IMR-90 (cell line): ENCODE measurements around the gene RAB36. TPM values are rescaled to one million over a fixed set of nuclear protein-coding genes. Genes with fewer than 3 reads are reported as not detected.

Experiments
- ATAC-seq: fragments of 200-7000 bp; cut with Tn5 transposase; 2 replicates; pipeline ENCODE4 v1.9.1; 2020; ENCODE audit warnings: low read depth, mild to moderate bottlenecking, moderate library complexity
- BruUV-seq: library from RNA; stranded (reverse); fragments of 400-500 nt; replicated peaks from 2 replicates; lab custom pipeline; 2021; lab: Mats Ljungman, UMichigan
- CTCF ChIA-PET: fragments of 300-600 bp; formaldehyde crosslinking; extraction: SDS; loops from one replicate; lab custom pipeline; 2021; ENCODE audit warnings: antibody characterized with exemption; lab: Yijun Ruan, JAX
- POLR2A ChIA-PET: fragments of 300-600 bp; sonication (Branson Sonifier 250); formaldehyde crosslinking; loops from one replicate; lab custom pipeline; 2022; ENCODE audit warnings: antibody characterized with exemption; ENCODE audit not compliant: unreplicated experiment; lab: Charles Lee
- DNase-seq: peaks from one replicate; pipeline ENCODE4 v3.0.0; 2013
- H2AFZ ChIP-seq: replicated peaks from 2 replicates; pipeline ENCODE3; 2013; ENCODE audit warnings: low read length, mild to moderate bottlenecking; ENCODE audit not compliant: poor library complexity
- H2AK5ac ChIP-seq: 2 replicates; pipeline ENCODE4 v1.6.1; 2013; ENCODE audit warnings: low read depth, low read length, inconsistent platforms
- H2AK9ac ChIP-seq: replicated peaks from 2 replicates; pipeline ENCODE3; 2013; ENCODE audit warnings: mild to moderate bottlenecking, low read depth, low read length, moderate library complexity; ENCODE audit not compliant: poor library complexity
- H2BK120ac ChIP-seq: 2 replicates; pipeline ENCODE4 v1.6.1; 2013; ENCODE audit warnings: low read depth, low read length, inconsistent platforms
- H2BK15ac ChIP-seq: 3 replicates; pipeline ENCODE4 v1.6.1; 2013; ENCODE audit warnings: low read depth, low read length, inconsistent platforms
- H2BK20ac ChIP-seq: 2 replicates; pipeline ENCODE4 v1.6.1; 2013; ENCODE audit warnings: low read depth, mild to moderate bottlenecking, inconsistent platforms, low read length, moderate library complexity
- H2BK5ac ChIP-seq: 2 replicates; pipeline ENCODE4 v1.6.1; 2013; ENCODE audit warnings: mild to moderate bottlenecking, low read depth, low read length, inconsistent platforms; ENCODE audit not compliant: poor library complexity, severe bottlenecking
- H3K14ac ChIP-seq: replicated peaks from 2 replicates; pipeline ENCODE4 v1.6.1; 2013; ENCODE audit warnings: low read depth, low read length, inconsistent platforms
- H3K18ac ChIP-seq: 2 replicates; pipeline ENCODE4 v1.6.1; 2013; ENCODE audit warnings: low read depth, low read length, control low read depth
- H3K23ac ChIP-seq: 2 replicates; pipeline ENCODE4 v1.6.1; 2013; ENCODE audit warnings: low read depth, low read length, inconsistent platforms
- H3K27ac ChIP-seq: 2 replicates; pipeline ENCODE4 v1.5.1; 2013; ENCODE audit warnings: mild to moderate bottlenecking, control low read depth, low read length; ENCODE audit not compliant: insufficient read depth
- H3K27me3 ChIP-seq: 2 replicates; pipeline ENCODE4 v1.6.1; 2013; ENCODE audit warnings: low read length; ENCODE audit not compliant: control insufficient read depth, insufficient read depth
- H3K36me3 ChIP-seq: 2 replicates; pipeline ENCODE4 v1.6.1; 2013; ENCODE audit warnings: low read length, mixed read lengths; ENCODE audit not compliant: control insufficient read depth, insufficient read depth
- H3K4ac ChIP-seq: 2 replicates; pipeline ENCODE4 v1.6.1; 2013; ENCODE audit warnings: low read depth, low read length, inconsistent platforms
- H3K4me1 ChIP-seq: 2 replicates; pipeline ENCODE4 v1.6.1; 2013; ENCODE audit warnings: low read length, mixed read lengths; ENCODE audit not compliant: control insufficient read depth, insufficient read depth
- H3K4me2 ChIP-seq: 2 replicates; pipeline ENCODE4 v1.6.1; 2013; ENCODE audit warnings: low read depth, mild to moderate bottlenecking, control low read depth, low read length, moderate library complexity
- H3K4me3 ChIP-seq: 2 replicates; pipeline ENCODE4 v1.5.1; 2013; ENCODE audit warnings: low read depth, mild to moderate bottlenecking, control low read depth, low read length, moderate library complexity; ENCODE audit not compliant: insufficient read depth
- H3K56ac ChIP-seq: 2 replicates; pipeline ENCODE4 v1.6.1; 2013; ENCODE audit warnings: low read length, inconsistent platforms; ENCODE audit not compliant: insufficient read depth; ENCODE audit errors: extremely low read depth
- H3K79me1 ChIP-seq, 2 experiments: 2 replicates each; pipeline ENCODE4 v1.6.1; 2013; ENCODE audit warnings: low read length in 2 of 2, inconsistent platforms in 1 of 2, low read depth in 1 of 2
- H3K9ac ChIP-seq: 2 replicates; pipeline ENCODE4 v1.6.1; 2013; ENCODE audit warnings: low read depth, low read length, control low read depth
- H3K9me1 ChIP-seq: 2 replicates; pipeline ENCODE4 v1.6.1; 2013; ENCODE audit warnings: low read length, inconsistent platforms; ENCODE audit not compliant: insufficient read depth
- H3K9me3 ChIP-seq: 2 replicates; pipeline ENCODE4 v1.6.1; 2013; ENCODE audit warnings: low read length; ENCODE audit not compliant: control insufficient read depth, insufficient read depth
- H4K20me1 ChIP-seq: 2 replicates; pipeline ENCODE4 v1.6.1; 2013; ENCODE audit warnings: low read length, inconsistent platforms; ENCODE audit not compliant: insufficient read depth
- H4K5ac ChIP-seq: 2 replicates; pipeline ENCODE4 v1.6.1; 2013; ENCODE audit warnings: mild to moderate bottlenecking, low read depth, low read length, control low read depth
- H4K8ac ChIP-seq, 2 experiments: 2 replicates each; pipeline ENCODE4 v1.6.1; 2013; ENCODE audit warnings: low read depth in 2 of 2, low read length in 2 of 2, control low read depth in 1 of 2, inconsistent platforms in 1 of 2
- H4K91ac ChIP-seq: 2 replicates; pipeline ENCODE4 v1.6.1; 2013; ENCODE audit warnings: low read depth, low read length, inconsistent platforms; ENCODE audit not compliant: insufficient read depth
- BHLHE40 ChIP-seq: fragments of 150-350 bp; IDR thresholded peaks from 2 replicates; pipeline ENCODE4 v1.6.1; 2016; ENCODE audit warnings: mild to moderate bottlenecking, low read depth, low read length
- CEBPB ChIP-seq: IDR thresholded peaks from 2 replicates; pipeline ENCODE4 v1.6.1; 2012; ENCODE audit warnings: low read depth, low read length, improper control_type of control experiment
- CHD1 ChIP-seq: IDR thresholded peaks from 2 replicates; pipeline ENCODE4 v1.6.1; 2012; ENCODE audit warnings: low read depth, low read length, improper control_type of control experiment
- FOS ChIP-seq: fragments of 150-350 bp; IDR thresholded peaks from 2 replicates; pipeline ENCODE4 v1.6.1; 2016; ENCODE audit warnings: low read depth, low read length
- MAFK ChIP-seq: IDR thresholded peaks from 2 replicates; pipeline ENCODE4 v1.6.1; 2012; ENCODE audit warnings: low read depth, low read length, improper control_type of control experiment
- MAZ ChIP-seq: IDR thresholded peaks from 2 replicates; pipeline ENCODE4 v1.6.1; 2012; ENCODE audit warnings: low read depth, mild to moderate bottlenecking, low read length, improper control_type of control experiment, moderate library complexity, borderline replicate concordance
- MXI1 ChIP-seq: IDR thresholded peaks from 2 replicates; pipeline ENCODE4 v1.6.1; 2012; ENCODE audit warnings: low read depth, mild to moderate bottlenecking, low read length, moderate library complexity, borderline replicate concordance
- NFE2L2 ChIP-seq: fragments of 150-350 bp; IDR thresholded peaks from 2 replicates; pipeline ENCODE4 v1.6.1; 2016; ENCODE audit warnings: low read depth, mild to moderate bottlenecking, low read length
- POLR2A ChIP-seq: IDR thresholded peaks from 2 replicates; pipeline ENCODE4 v1.6.1; 2012; ENCODE audit warnings: mild to moderate bottlenecking, low read depth, low read length
- RAD21 ChIP-seq: IDR thresholded peaks from 2 replicates; pipeline ENCODE4 v1.6.1; 2012; ENCODE audit warnings: low read length, improper control_type of control experiment
- RCOR1 ChIP-seq: IDR thresholded peaks from 2 replicates; pipeline ENCODE4 v1.6.1; 2012; ENCODE audit warnings: mild to moderate bottlenecking, low read length, improper control_type of control experiment; ENCODE audit not compliant: insufficient replicate concordance
- RFX5 ChIP-seq: IDR thresholded peaks from 2 replicates; pipeline ENCODE4 v1.8.0; 2012; ENCODE audit warnings: low read depth, mild to moderate bottlenecking, low read length, moderate library complexity
- SMC3 ChIP-seq: fragments of 150-350 bp; IDR thresholded peaks from 2 replicates; pipeline ENCODE4 v1.6.1; 2016; ENCODE audit warnings: low read depth, mild to moderate bottlenecking, antibody characterized with exemption, low read length, moderate library complexity
- WGBS, 2 experiments: methylation state at CpG; one replicate each; pipeline versions ENCODE4 v1.1.5 to v1.1.7; 2013; ENCODE audit warnings: missing lambda C conversion rate in 2 of 2; ENCODE audit not compliant: insufficient read length in 1 of 2; ENCODE audit errors: extremely low coverage in 2 of 2; 5-methylcytosine and 5-hydroxymethylcytosine counted together
- dilution Hi-C: fragments of 300-500 bp; cut with HindIII; formaldehyde crosslinking; loops from one replicate; pipeline ENCODE4 v1.14.3; 2018; ENCODE audit warnings: low sequenced_read_pairs; ENCODE audit not compliant: unreplicated experiment
- in situ Hi-C: fragments of 300-500 bp; cut with MboI; formaldehyde crosslinking; loops from 3 replicates; pipeline ENCODE4 v1.14.3; 2019; ENCODE audit warnings: low sequenced_read_pairs, inconsistent platforms, mixed read lengths
- intact Hi-C: fragments of 100-400 bp; cut with micrococcal nuclease; formaldehyde crosslinking; loops from 2 replicates; pipeline ENCODE4 v1.10.0; 2022
- polyA plus RNA-seq, 3 experiments: library from polyadenylated mRNA; depleted of rRNA; stranded (reverse); fragments of >200 nt; gene quantifications; 2 replicates each; pipeline ENCODE4 v1.2.3, GENCODE V29; 2012; ENCODE audit warnings: low replicate concordance in 1 of 3
- total RNA-seq: library from RNA; depleted of rRNA; stranded (reverse); fragments of >200 nt; gene quantifications from 2 replicates; pipeline ENCODE4 v1.2.3, GENCODE V29; 2012
- TF ChIP-seq, protein P1 (sequence below): conservative IDR thresholded peaks from 2 replicates; pipeline ENCODE4 v1.5.1; 2012; ENCODE audit warnings: mild to moderate bottlenecking, low read depth, low read length, improper control_type of control experiment
- TF ChIP-seq, protein P2 (sequence below): fragments of 150-350 bp; IDR thresholded peaks from 2 replicates; pipeline ENCODE4 v1.6.1; 2017; ENCODE audit warnings: mild to moderate bottlenecking, antibody characterized with exemption, low read length, low read depth
- TF ChIP-seq, protein P3 (sequence below): fragments of 150-350 bp; IDR thresholded peaks from 2 replicates; pipeline ENCODE4 v1.6.1; 2016; ENCODE audit warnings: low read depth, mild to moderate bottlenecking, low read length, moderate library complexity, borderline replicate concordance

The RAB36 gene
- total and polyA plus RNA-seq, 2 of the 4 experiments (the other 2 are of a cell fraction): 3.6 to 4.0 TPM

DNA sequence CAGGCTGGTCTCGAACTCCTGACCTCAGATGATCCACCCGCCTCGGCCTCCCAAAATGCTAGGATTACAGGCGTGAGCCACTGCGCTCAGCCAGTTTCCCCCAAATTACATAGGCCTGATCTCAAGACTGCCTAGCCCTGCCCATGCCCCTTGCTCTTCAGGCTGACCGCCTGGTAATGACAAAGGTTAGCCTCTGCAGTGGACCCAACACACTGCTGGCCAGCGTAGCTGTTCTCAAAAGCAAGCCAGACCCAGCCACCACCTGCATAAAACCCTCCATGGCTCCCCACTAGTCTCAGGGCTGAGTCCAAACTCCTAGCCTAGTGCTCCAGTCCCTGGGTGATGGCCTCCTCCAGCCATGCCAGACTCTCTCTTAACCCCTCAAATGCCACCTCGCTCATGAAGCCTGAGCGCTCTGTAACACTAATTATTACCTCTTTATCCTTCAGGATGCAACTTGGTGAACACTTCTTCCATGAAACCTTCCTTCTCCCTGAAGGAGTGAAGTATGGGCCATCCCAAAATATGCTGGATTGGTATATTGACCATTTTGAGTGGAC, 2.7 kb upstream of the RAB36 start:
- POLR2A ChIA-PET: no interaction called here
- H3K4me2 ChIP-seq: no peak overlapping the region

More for the DNA sequence above, 2.7 kb upstream of the RAB36 start:
- Histone ChIP-seq H3K27me3 (no peaks in the 10 kb centered on the region), H3K56ac (no peak overlapping the region), H3K14ac (no peak overlapping the region), H2BK120ac (no peak overlapping the region), H2AK9ac (no peak overlapping the region), H4K8ac (no peak overlapping the region), H3K18ac (no peak overlapping the region), H3K9me1 (peaks cover 6% of the 10 kb centered on the region; the same call in 1 of the 2 replicates), H3K4me1 (peaks cover 19% of the 10 kb centered on the region), H3K27ac (no peak overlapping the region), H4K20me1 (no peaks in the 10 kb centered on the region), H3K4me3 (no peak overlapping the region), H3K79me1 (peaks cover 0 to 6% of the 10 kb centered on the region in 2 experiments; a peak in 1 of 4 replicates), H2AFZ (peak overlapping the region; percentile 34), H4K91ac (no peak overlapping the region), H4K5ac (no peak overlapping the region), H2BK20ac (no peak overlapping the region), H3K4ac (no peak overlapping the region), H3K9ac (no peak overlapping the region), H3K9me3 (no peaks in the 10 kb centered on the region), H3K23ac (no peak overlapping the region), H2BK15ac (no peak overlapping the region), H3K36me3 (no peaks in the 10 kb centered on the region), H2AK5ac (no peak overlapping the region), H2BK5ac (no peak overlapping the region)
- 77% methylated on average over 3 of the region's 9 CpGs; no CpG with 5 or more reads in 1 of the 2 experiments for WGBS, 2 experiments
- CTCF ChIA-PET: no interaction called here
- ATAC-seq (no peak), DNase-seq (no peak)
- TF ChIP-seq SMC3 (no peak), CHD1 (no peak), FOS (no peak), CEBPB (no peak), RFX5 (no peak), MAZ (no peak), RAD21 (no peak), BHLHE40 (no peak), MAFK (no peak), RCOR1 (no peak), MXI1 (no peak), NFE2L2 (no peak), POLR2A (no peak)
- TF ChIP-seq, protein P1, sequence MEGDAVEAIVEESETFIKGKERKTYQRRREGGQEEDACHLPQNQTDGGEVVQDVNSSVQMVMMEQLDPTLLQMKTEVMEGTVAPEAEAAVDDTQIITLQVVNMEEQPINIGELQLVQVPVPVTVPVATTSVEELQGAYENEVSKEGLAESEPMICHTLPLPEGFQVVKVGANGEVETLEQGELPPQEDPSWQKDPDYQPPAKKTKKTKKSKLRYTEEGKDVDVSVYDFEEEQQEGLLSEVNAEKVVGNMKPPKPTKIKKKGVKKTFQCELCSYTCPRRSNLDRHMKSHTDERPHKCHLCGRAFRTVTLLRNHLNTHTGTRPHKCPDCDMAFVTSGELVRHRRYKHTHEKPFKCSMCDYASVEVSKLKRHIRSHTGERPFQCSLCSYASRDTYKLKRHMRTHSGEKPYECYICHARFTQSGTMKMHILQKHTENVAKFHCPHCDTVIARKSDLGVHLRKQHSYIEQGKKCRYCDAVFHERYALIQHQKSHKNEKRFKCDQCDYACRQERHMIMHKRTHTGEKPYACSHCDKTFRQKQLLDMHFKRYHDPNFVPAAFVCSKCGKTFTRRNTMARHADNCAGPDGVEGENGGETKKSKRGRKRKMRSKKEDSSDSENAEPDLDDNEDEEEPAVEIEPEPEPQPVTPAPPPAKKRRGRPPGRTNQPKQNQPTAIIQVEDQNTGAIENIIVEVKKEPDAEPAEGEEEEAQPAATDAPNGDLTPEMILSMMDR: no peak
- TF ChIP-seq, protein P2, sequence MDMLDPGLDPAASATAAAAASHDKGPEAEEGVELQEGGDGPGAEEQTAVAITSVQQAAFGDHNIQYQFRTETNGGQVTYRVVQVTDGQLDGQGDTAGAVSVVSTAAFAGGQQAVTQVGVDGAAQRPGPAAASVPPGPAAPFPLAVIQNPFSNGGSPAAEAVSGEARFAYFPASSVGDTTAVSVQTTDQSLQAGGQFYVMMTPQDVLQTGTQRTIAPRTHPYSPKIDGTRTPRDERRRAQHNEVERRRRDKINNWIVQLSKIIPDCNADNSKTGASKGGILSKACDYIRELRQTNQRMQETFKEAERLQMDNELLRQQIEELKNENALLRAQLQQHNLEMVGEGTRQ: no peak
- TF ChIP-seq, protein P3, sequence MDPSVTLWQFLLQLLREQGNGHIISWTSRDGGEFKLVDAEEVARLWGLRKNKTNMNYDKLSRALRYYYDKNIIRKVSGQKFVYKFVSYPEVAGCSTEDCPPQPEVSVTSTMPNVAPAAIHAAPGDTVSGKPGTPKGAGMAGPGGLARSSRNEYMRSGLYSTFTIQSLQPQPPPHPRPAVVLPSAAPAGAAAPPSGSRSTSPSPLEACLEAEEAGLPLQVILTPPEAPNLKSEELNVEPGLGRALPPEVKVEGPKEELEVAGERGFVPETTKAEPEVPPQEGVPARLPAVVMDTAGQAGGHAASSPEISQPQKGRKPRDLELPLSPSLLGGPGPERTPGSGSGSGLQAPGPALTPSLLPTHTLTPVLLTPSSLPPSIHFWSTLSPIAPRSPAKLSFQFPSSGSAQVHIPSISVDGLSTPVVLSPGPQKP: no peak
- BruUV-seq: no TSS peak
- dilution Hi-C loops (no loop called here), in situ Hi-C loops (no loop called here), intact Hi-C loops (no loop called here)
